Pancreas (tissue), 10 donors: ENCODE measurements around the gene DHRSX. TPM values are rescaled to one million over a fixed set of nuclear protein-coding genes. Genes with fewer than 3 reads are reported as not detected.
A peak's percentile ranks its signal among the peaks of the same experiment; 100 is the strongest.

ENCODE experiments used
- ATAC-seq, 4 donors: fragments of 200-7000 bp; cut with Tn5 transposase; one replicate each; pipeline versions ENCODE4 v1.8.0 to v1.9.1; 2020; ENCODE audit warnings: mild to moderate bottlenecking in 4 of 4, moderate library complexity in 4 of 4
- DNase-seq, 6 donors: peaks; one replicate each; pipeline ENCODE4 v3.0.0-alpha.2; 2020
- FAIRE-seq: peaks from 2 replicates; lab custom pipeline; 2012; peaks lifted over from hg19 to GRCh38; lab: Jason Lieb, UNC
- H3K27ac ChIP-seq, 4 donors: fragments of 200-600 bp; sonication (generic); 1 replicate in 3 of 4; 2 replicates in 1 of 4; pipeline versions ENCODE4 v1.5.0 to v1.8.0; 2020
- H3K27me3 ChIP-seq, 4 donors: fragments of 200-600 bp; one replicate each; pipeline ENCODE4 v1.8.0; 2021
- H3K36me3 ChIP-seq, 3 donors: fragments of 200-600 bp; sonication (generic) in 1 of 3; one replicate each; pipeline versions ENCODE4 v1.5.0 to v1.8.0; 2020 to 2021
- H3K4me1 ChIP-seq, 3 donors: fragments of 200-600 bp; one replicate each; pipeline ENCODE4 v1.8.0; 2021
- H3K4me3 ChIP-seq, 4 donors: fragments of 200-600 bp; sonication (generic) in 2 of 4; one replicate each; pipeline versions ENCODE4 v1.5.0 to v1.8.0; 2020 to 2021
- H3K9me3 ChIP-seq, 4 donors: fragments of 200-600 bp; one replicate each; pipeline ENCODE4 v1.8.0; 2021
- CTCF ChIP-seq, 4 donors: fragments of 200-600 bp; sonication (generic) in 3 of 4; IDR thresholded peaks; one replicate each; pipeline versions ENCODE4 v1.5.0 to v1.8.0; 2021; ENCODE audit warnings: antibody characterized with exemption in 4 of 4
- WGBS, 2 donors: extraction: QIAGEN DNeasy Blood & Tissue Kit; methylation state at CpG; one replicate each; pipeline ENCODE4 v1.1.7; 2013; 5-methylcytosine and 5-hydroxymethylcytosine counted together
- intact Hi-C, 3 donors: fragments of 100-400 bp; cut with DNase I; formaldehyde crosslinking; loops; one replicate each; pipeline versions ENCODE4 v1.11.1 to v1.14.2; 2022
- polyA plus RNA-seq, 2 donors: library from polyadenylated mRNA; stranded (reverse); fragments of 200-250 nt; gene quantifications; one replicate each; pipeline ENCODE4 v1.2.3, GENCODE V29; 2013
- total RNA-seq, 6 donors: library from RNA; stranded (reverse); fragmentation: NEBNext Ultra II Directional in 4 of 6; extraction: Animal tissue kit (Norgen Biotek cat#: 25700) in 4 of 6; gene quantifications; one replicate each; pipeline versions ENCODE4 v1.2.1 to v1.2.4, GENCODE V29; 2021 to 2023
- donor health status: healthy with polysubstance abuse.
- donor health status: DM: no; HTN: no; CAD: no; lungs with moderate emphysema.
- donor health status: DM: no; HTN: no; CAD: no.
- donor health status: control.
- donor health status: control.
- donor health status: Bipolar disorder and iron deficiency.
- donor health status: DM: yes; HTN: yes; CAD: no.
- donor health status: DM: no; HTN: no; CAD: no.
- donor health status: DM: no; HTN: no; CAD: no.
- donor health status: DM: yes; HTN: yes; CAD: no.

The DHRSX gene
- total and polyA plus RNA-seq, 8 donors: 8.1 to 26.5 (median 17.2) TPM

- Histone ChIP-seq H3K4me1 (peaks cover 0 to 11% (median 5%) of the 10 kb centered on the region in 3 donors), H3K4me3 (no peak overlapping the region), H3K9me3 (no peaks in the 10 kb centered on the region), H3K36me3 (peaks cover 0 to 31% (median 19%) of the 10 kb centered on the region in 3 donors), H3K27ac (no peak overlapping the region), H3K27me3 (no peaks in the 10 kb centered on the region)
- 92 to 94% methylated on average over 16 of the region's 16 CpGs for WGBS, 2 donors
- intact Hi-C loops: no loop called here
- ATAC-seq: no peak
- TF ChIP-seq CTCF (IDR thresholded peaks at IDR 0.05): no peak
- no peak for DNase-seq
- FAIRE-seq: no peak
Observed at GRCh38 chrX:2487366-2487765, 13.4 kb downstream of the DHRSX start.

- Histone ChIP-seq H3K27me3 (no peaks in the 10 kb centered on the region), H3K4me3 (no peak overlapping the region), H3K4me1 (peaks cover 0 to 5% (median 0%) of the 10 kb centered on the region in 3 donors), H3K27ac (no peak overlapping the region), H3K9me3 (no peaks in the 10 kb centered on the region), H3K36me3 (peaks cover 0 to 31% (median 19%) of the 10 kb centered on the region in 3 donors)
- no peak for ATAC-seq
- DNase-seq: peak in 1 of 6 donors; percentile 28
- WGBS, 2 donors: 88 to 90% methylated on average over 29 of the region's 29 CpGs
- no peak for TF ChIP-seq CTCF (IDR thresholded peaks at IDR 0.05)
- intact Hi-C loops: no loop called here
- no peak for FAIRE-seq
Observed at GRCh38 chrX:2486476-2487133, 14.2 kb downstream of the DHRSX start.

GRCh38 chrX:2485789-2486345, 14.9 kb downstream of the DHRSX start:
- DNase-seq: peak in 1 of 6 donors; percentile 13
- H3K27ac ChIP-seq: no peak overlapping the region
- ATAC-seq: no peak
- no peak for TF ChIP-seq CTCF (IDR thresholded peaks at IDR 0.05)
- FAIRE-seq: no peak
- no peak overlapping the region for H3K4me3 ChIP-seq
- no peaks in the 10 kb centered on the region for H3K9me3 ChIP-seq
- no peaks in the 10 kb centered on the region for H3K4me1 ChIP-seq
- H3K27me3 ChIP-seq: no peaks in the 10 kb centered on the region
- peaks cover 0 to 31% (median 19%) of the 10 kb centered on the region in 3 donors for H3K36me3 ChIP-seq
- 85 to 92% methylated on average over 10 of the region's 10 CpGs for WGBS, 2 donors
- intact Hi-C loops: no loop called here

GRCh38 chrX:2484721-2485648, 15.8 kb downstream of the DHRSX start:
- H3K27me3 ChIP-seq: no peaks in the 10 kb centered on the region
- no peak overlapping the region for H3K27ac ChIP-seq
- no peak overlapping the region for H3K4me3 ChIP-seq
- DNase-seq (peak in 1 of 6 donors; percentile 30), ATAC-seq (peak in 1 of 4 donors; percentile 22), FAIRE-seq (no peak)
- no peaks in the 10 kb centered on the region for H3K9me3 ChIP-seq
- peaks cover 0 to 24% (median 19%) of the 10 kb centered on the region in 3 donors for H3K36me3 ChIP-seq
- 80 to 84% methylated on average over 26 of the region's 26 CpGs for WGBS, 2 donors
- H3K4me1 ChIP-seq: no peaks in the 10 kb centered on the region
- no peak for TF ChIP-seq CTCF (IDR thresholded peaks at IDR 0.05)
- intact Hi-C loops: no loop called here
